HEK293 (cell line): Measurements from ENCODE around the gene MGA.

Source experiments
- CTCF ChIA-PET: fragments of 350-600 bp; formaldehyde crosslinking; extraction: SDS; loops from one replicate; lab custom pipeline; 2021; ENCODE audit warnings: antibody characterized with exemption; lab: Yijun Ruan, JAX
- POLR2A ChIA-PET: fragments of 300-600 bp; formaldehyde crosslinking; extraction: SDS; loops from one replicate; lab custom pipeline; 2020; ENCODE audit warnings: antibody characterized with exemption, inconsistent platforms; lab: Yijun Ruan, JAX
- H3K27ac ChIP-seq: fragments of 200-500 bp; sonication (Bioruptor generic); 2 replicates; pipeline ENCODE4 v1.5.1; 2014; ENCODE audit warnings: low read depth, low read length, control low read depth, inconsistent platforms; ENCODE audit errors: extremely low read depth
- H3K36me3 ChIP-seq, 2 experiments: fragments of 200-500 bp in 1 of 2; sonication (Bioruptor generic) in 1 of 2; 1 replicate in 1 of 2; 2 replicates in 1 of 2; pipeline ENCODE4 v1.5.1; 2014 to 2017; ENCODE audit warnings: inconsistent platforms in 2 of 2, low read length in 2 of 2; ENCODE audit not compliant: control insufficient read depth in 2 of 2, insufficient read depth in 1 of 2
- H3K4me1 ChIP-seq: fragments of 200-500 bp; sonication (Bioruptor generic); 2 replicates; pipeline ENCODE4 v1.5.1; 2014; ENCODE audit warnings: mild to moderate bottlenecking, low read length, inconsistent platforms; ENCODE audit not compliant: control insufficient read depth, insufficient read depth
- H3K4me3 ChIP-seq: 2 replicates; pipeline ENCODE4 v1.5.1; 2011; ENCODE audit warnings: low read depth, mild to moderate bottlenecking, control low read depth, low read length, moderate library complexity
- H3K9me3 ChIP-seq: fragments of 200-500 bp; sonication (Bioruptor generic); 2 replicates; pipeline ENCODE4 v1.5.1; 2014; ENCODE audit warnings: low read depth, low read length, inconsistent platforms; ENCODE audit not compliant: control insufficient read depth, insufficient read depth
- ELK4 ChIP-seq: IDR thresholded peaks from 2 replicates; pipeline ENCODE4 v1.6.1; 2011; ENCODE audit warnings: mild to moderate bottlenecking, low read depth, low read length, borderline replicate concordance
- FEZF1 ChIP-seq: fragments of 450-650 bp; formaldehyde crosslinking; IDR thresholded peaks from 2 replicates; pipeline ENCODE4 v1.5.1; 2016; ENCODE audit warnings: missing biosample characterization, missing genetic modification characterization
- HOXA7 ChIP-seq: sonication (generic); formaldehyde crosslinking; IDR thresholded peaks from 2 replicates; pipeline ENCODE4 v1.8.1; 2022; ENCODE audit warnings: missing genetic modification reagents, borderline replicate concordance
- INSM2 ChIP-seq: fragments of 450-650 bp; formaldehyde crosslinking; IDR thresholded peaks from 2 replicates; pipeline ENCODE4 v1.5.1; 2016; ENCODE audit warnings: missing biosample characterization, missing genetic modification characterization
- OSR2 ChIP-seq: fragments of 450-650 bp; formaldehyde crosslinking; IDR thresholded peaks from 2 replicates; pipeline ENCODE4 v1.5.1; 2016; ENCODE audit warnings: missing biosample characterization, missing genetic modification characterization
- PRDM1 ChIP-seq: fragments of 450-650 bp; formaldehyde crosslinking; IDR thresholded peaks from 2 replicates; pipeline ENCODE4; 2016; ENCODE audit warnings: missing biosample characterization, missing genetic modification characterization
- PRDM4 ChIP-seq: fragments of 450-650 bp; formaldehyde crosslinking; IDR thresholded peaks from 2 replicates; pipeline ENCODE4 v1.5.1; 2017; ENCODE audit warnings: missing biosample characterization, missing genetic modification characterization
- PRDM6 ChIP-seq: fragments of 450-650 bp; formaldehyde crosslinking; IDR thresholded peaks from 2 replicates; pipeline ENCODE4 v1.5.1; 2017; ENCODE audit warnings: missing biosample characterization, missing genetic modification characterization
- ZBTB17 ChIP-seq: fragments of 450-650 bp; formaldehyde crosslinking; IDR thresholded peaks from 2 replicates; pipeline ENCODE4 v1.5.1; 2016; ENCODE audit warnings: missing biosample characterization, missing genetic modification characterization
- ZBTB44 ChIP-seq: fragments of 450-650 bp; IDR thresholded peaks from 2 replicates; pipeline ENCODE4 v1.5.1; 2018; ENCODE audit warnings: missing biosample characterization, mild to moderate bottlenecking, missing genetic modification characterization
- ZNF112 ChIP-seq: fragments of 450-650 bp; formaldehyde crosslinking; IDR thresholded peaks from 2 replicates; pipeline ENCODE4 v1.5.0; 2017; ENCODE audit warnings: missing biosample characterization, missing genetic modification characterization
- ZNF221 ChIP-seq: fragments of 450-650 bp; formaldehyde crosslinking; IDR thresholded peaks from 2 replicates; pipeline ENCODE4 v1.5.1; 2017; ENCODE audit warnings: missing biosample characterization, missing genetic modification characterization, borderline replicate concordance
- ZNF335 ChIP-seq: fragments of 450-650 bp; formaldehyde crosslinking; conservative IDR thresholded peaks from 2 replicates; pipeline ENCODE4 v1.5.1; 2016; ENCODE audit warnings: missing biosample characterization, missing genetic modification characterization
- ZNF488 ChIP-seq: fragments of 450-650 bp; formaldehyde crosslinking; IDR thresholded peaks from 2 replicates; pipeline ENCODE4 v1.5.1; 2016; ENCODE audit warnings: missing biosample characterization, missing genetic modification characterization
- ZNF571 ChIP-seq: fragments of 450-650 bp; formaldehyde crosslinking; IDR thresholded peaks from 2 replicates; pipeline ENCODE4 v1.5.0; 2017; ENCODE audit warnings: missing biosample characterization, missing genetic modification characterization
- ZNF677 ChIP-seq: fragments of 450-650 bp; IDR thresholded peaks from 2 replicates; pipeline ENCODE4 v1.5.0; 2018; ENCODE audit warnings: missing biosample characterization, mild to moderate bottlenecking, missing genetic modification characterization, moderate library complexity
- ZNF747 ChIP-seq: fragments of 450-650 bp; formaldehyde crosslinking; IDR thresholded peaks from 2 replicates; pipeline ENCODE4 v1.5.1; 2016; ENCODE audit warnings: missing biosample characterization, missing genetic modification characterization
- ZNF843 ChIP-seq: fragments of 450-650 bp; formaldehyde crosslinking; IDR thresholded peaks from 2 replicates; pipeline ENCODE4 v1.5.1; 2016; ENCODE audit warnings: missing biosample characterization, missing genetic modification characterization
- ZXDB ChIP-seq: fragments of 450-650 bp; formaldehyde crosslinking; IDR thresholded peaks from 2 replicates; pipeline ENCODE4 v1.5.1; 2016; ENCODE audit warnings: missing biosample characterization, missing genetic modification characterization

Gene MGA

GRCh38 chr15:41669701-41670100, 9.5 kb downstream of the MGA start (continued):
- no peak for TF ChIP-seq ELK4

GRCh38 chr15:41671656-41672648, 11.7 kb downstream of the MGA start:
- TF ChIP-seq PRDM1 (tag by site-specific recombination) = 0 out of 2 replicates have a peak, but pooled peaks have one; percentile 22
- TF ChIP-seq HOXA7 (CRISPR knock-in tag) = no peak
- TF ChIP-seq FEZF1 (tag by site-specific recombination) = peak; percentile 87
- TF ChIP-seq PRDM6 (tag by site-specific recombination) = peak; percentile 40
- TF ChIP-seq ZNF571 (tag by site-specific recombination) = no peak
- TF ChIP-seq ZNF112 = no peak
- no peak for TF ChIP-seq ZNF488 (tag by site-specific recombination)
- TF ChIP-seq ZNF221 (tag by site-specific recombination) = no peak
- TF ChIP-seq OSR2 = peak; percentile 69
- 0 out of 2 replicates have a peak, but pooled peaks have one; percentile 18 for TF ChIP-seq ZBTB44 (tag by site-specific recombination)
- no peak for TF ChIP-seq ZNF747 (tag by site-specific recombination)
- no peak for TF ChIP-seq ZNF677 (tag by site-specific recombination)
- TF ChIP-seq INSM2 (tag by site-specific recombination) = 0 out of 2 replicates have a peak, but pooled peaks have one; percentile 21
- TF ChIP-seq PRDM4 (tag by site-specific recombination) = peak; percentile 16; the same call in 1 of the 2 replicates
- peak; percentile 58; the same call in 1 of the 2 replicates for TF ChIP-seq ZNF843 (tag by site-specific recombination)
- peak; percentile 42; the same call in 1 of the 2 replicates for TF ChIP-seq ZBTB17 (tag by site-specific recombination)
- peak; percentile 57; the same call in 1 of the 2 replicates for TF ChIP-seq ZXDB (tag by site-specific recombination)
- TF ChIP-seq ZNF335 (tag by site-specific recombination) = no peak
- 0 out of 2 replicates have a peak overlapping the region, but pooled peaks have one; percentile 31 for H3K27ac ChIP-seq
- CTCF ChIA-PET = interaction anchor here (0.8 to 1.7 kb wide), 2 partner anchors 103 to 114 kb away, joined by 4 to 5 read pairs; partner anchors contain the start of gene MAPKBP1
- H3K9me3 ChIP-seq = no peaks in the 10 kb centered on the region
- no peak overlapping the region for H3K4me3 ChIP-seq
- peaks cover 5% of the 10 kb centered on the region for H3K4me1 ChIP-seq
- H3K36me3 ChIP-seq = peaks cover 0 to 11% of the 10 kb centered on the region in 2 experiments; a peak in 2 of 3 replicates
- POLR2A ChIA-PET = interaction anchor here (0.6 to 1.3 kb wide), 2 partner anchors 38 to 102 kb away, joined by 3 read pairs; partner anchors contain the start of gene MAPKBP1
